ENCODE data around the gene SNAP29.
"Not testable (repeated sequence)": the region's sequence is repeated elsewhere in the genome, so short reads cannot be mapped to it uniquely, and the experiment has no call there.

Gene SNAP29

GRCh38 chr22:20822240-20822639, 36.6 kb upstream of the SNAP29 start:
- Histone ChIP-seq H3K27ac (ENCODE audit: low read depth, low read length) (no peak overlapping the region), H3K36me3 (ENCODE audit: control insufficient read depth, insufficient read depth, low read length) (peaks cover 11% of the 10 kb centered on the region), H3K4me1 (ENCODE audit: control insufficient read depth, insufficient read depth, low read length) (no peaks in the 10 kb centered on the region), H3K9ac (ENCODE audit: low read length) (no peak overlapping the region), H3K4me3 (ENCODE audit: low read length) (no peak overlapping the region), H3K27me3 (ENCODE audit: control insufficient read depth, insufficient read depth, low read length) (no peaks in the 10 kb centered on the region)

- H3K4me1 ChIP-seq (ENCODE audit: control insufficient read depth, insufficient read depth, low read length) = no peaks in the 10 kb centered on the region
- no peak overlapping the region for H3K4me3 ChIP-seq (ENCODE audit: low read length)
- H3K36me3 ChIP-seq (ENCODE audit: control insufficient read depth, insufficient read depth, low read length) = peaks cover 8% of the 10 kb centered on the region
- no peak overlapping the region for H3K9ac ChIP-seq (ENCODE audit: low read length)
- H3K27me3 ChIP-seq (ENCODE audit: control insufficient read depth, insufficient read depth, low read length) = no peaks in the 10 kb centered on the region
- H3K27ac ChIP-seq (ENCODE audit: low read depth, low read length) = no peak overlapping the region
Measured at GRCh38 chr22:20823264-20823663, 35.5 kb upstream of the SNAP29 start.

DNA sequence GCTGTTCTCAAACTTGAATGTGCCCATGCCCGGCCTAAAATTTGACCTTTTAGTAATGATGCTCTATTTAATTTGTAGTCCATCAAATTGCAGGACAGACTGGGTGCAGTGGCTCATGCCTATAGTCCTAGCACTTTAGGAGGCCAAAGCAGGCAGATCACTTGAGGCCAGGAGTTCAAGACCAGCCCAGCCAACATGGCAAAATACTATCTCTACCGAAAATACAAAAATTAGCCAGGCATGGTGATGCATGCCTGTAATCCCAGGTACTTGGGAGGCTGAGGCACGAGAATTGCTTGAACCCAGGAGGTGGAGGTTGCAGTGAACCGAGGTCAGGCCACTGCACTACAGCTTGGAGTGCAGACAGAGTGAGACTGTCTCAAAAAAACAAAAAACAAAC, 33.6 kb upstream of the SNAP29 start:
- H3K27ac ChIP-seq (ENCODE audit: low read depth, low read length); H3K36me3 ChIP-seq (ENCODE audit: control insufficient read depth, insufficient read depth, low read length); H3K9ac ChIP-seq (ENCODE audit: low read length); H3K4me3 ChIP-seq (ENCODE audit: low read length); H3K27me3 ChIP-seq (ENCODE audit: control insufficient read depth, insufficient read depth, low read length); H3K4me1 ChIP-seq (ENCODE audit: control insufficient read depth, insufficient read depth, low read length): not testable (repeated sequence)

GRCh38 chr22:20825624-20826023, 33.2 kb upstream of the SNAP29 start:
- H3K9ac ChIP-seq (ENCODE audit: low read length) = no peak overlapping the region
- H3K27ac ChIP-seq (ENCODE audit: low read depth, low read length) = no peak overlapping the region
- no peaks in the 10 kb centered on the region for H3K27me3 ChIP-seq (ENCODE audit: control insufficient read depth, insufficient read depth, low read length)
- no peak overlapping the region for H3K4me3 ChIP-seq (ENCODE audit: low read length)
- H3K36me3 ChIP-seq (ENCODE audit: control insufficient read depth, insufficient read depth, low read length) = peaks cover 3% of the 10 kb centered on the region
- H3K4me1 ChIP-seq (ENCODE audit: control insufficient read depth, insufficient read depth, low read length) = no peaks in the 10 kb centered on the region

- not testable (repeated sequence) for H3K36me3 ChIP-seq (ENCODE audit: control insufficient read depth, insufficient read depth, low read length); H3K27me3 ChIP-seq (ENCODE audit: control insufficient read depth, insufficient read depth, low read length); H3K27ac ChIP-seq (ENCODE audit: low read depth, low read length); H3K9ac ChIP-seq (ENCODE audit: low read length); H3K4me1 ChIP-seq (ENCODE audit: control insufficient read depth, insufficient read depth, low read length); H3K4me3 ChIP-seq (ENCODE audit: low read length)
Measured at GRCh38 chr22:20826373-20827152, 32.2 kb upstream of the SNAP29 start.

DNA sequence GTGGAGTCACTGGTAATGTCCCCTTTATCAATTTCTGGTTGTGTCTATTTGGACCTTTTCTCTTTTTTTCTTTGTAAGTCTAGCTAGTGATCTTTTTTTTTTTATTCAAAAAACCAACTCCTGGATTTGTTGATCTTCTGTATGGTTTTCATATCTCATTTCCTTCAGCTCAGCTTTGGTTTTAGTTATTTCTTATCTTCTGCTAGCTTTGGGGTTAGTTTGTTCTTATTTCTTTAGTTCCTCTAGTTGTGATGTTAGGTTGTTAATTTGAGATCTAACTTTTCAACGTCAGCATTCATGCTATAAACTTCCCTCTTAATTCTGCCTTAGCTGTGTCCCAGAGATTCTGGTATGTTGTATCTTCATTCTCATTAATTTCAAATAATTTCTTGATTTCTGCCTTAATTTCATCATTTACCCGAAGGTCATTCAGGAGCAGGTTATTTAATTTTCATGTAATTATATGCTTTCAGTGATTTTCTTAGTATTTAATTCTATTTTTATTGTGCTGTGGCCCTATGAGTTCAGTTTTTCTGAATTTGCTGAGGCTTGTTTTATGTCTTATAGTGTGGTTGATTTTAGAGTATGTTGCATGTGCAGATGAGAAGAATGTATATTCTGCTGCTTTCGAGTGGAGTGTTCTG, 29.2 kb upstream of the SNAP29 start:
- H3K9ac ChIP-seq (ENCODE audit: low read length) = no peak overlapping the region
- peaks cover 15% of the 10 kb centered on the region for H3K36me3 ChIP-seq (ENCODE audit: control insufficient read depth, insufficient read depth, low read length)
- H3K27ac ChIP-seq (ENCODE audit: low read depth, low read length) = no peak overlapping the region
- no peaks in the 10 kb centered on the region for H3K4me1 ChIP-seq (ENCODE audit: control insufficient read depth, insufficient read depth, low read length)
- no peaks in the 10 kb centered on the region for H3K27me3 ChIP-seq (ENCODE audit: control insufficient read depth, insufficient read depth, low read length)
- H3K4me3 ChIP-seq (ENCODE audit: low read length) = no peak overlapping the region

GRCh38 chr22:20833225-20833665, 25.6 kb upstream of the SNAP29 start:
- Histone ChIP-seq H3K4me3 (ENCODE audit: low read length) (no peak overlapping the region), H3K27ac (ENCODE audit: low read depth, low read length) (no peak overlapping the region), H3K36me3 (ENCODE audit: control insufficient read depth, insufficient read depth, low read length) (peaks cover 15% of the 10 kb centered on the region), H3K9ac (ENCODE audit: low read length) (no peak overlapping the region), H3K4me1 (ENCODE audit: control insufficient read depth, insufficient read depth, low read length) (no peaks in the 10 kb centered on the region), H3K27me3 (ENCODE audit: control insufficient read depth, insufficient read depth, low read length) (no peaks in the 10 kb centered on the region)

DNA sequence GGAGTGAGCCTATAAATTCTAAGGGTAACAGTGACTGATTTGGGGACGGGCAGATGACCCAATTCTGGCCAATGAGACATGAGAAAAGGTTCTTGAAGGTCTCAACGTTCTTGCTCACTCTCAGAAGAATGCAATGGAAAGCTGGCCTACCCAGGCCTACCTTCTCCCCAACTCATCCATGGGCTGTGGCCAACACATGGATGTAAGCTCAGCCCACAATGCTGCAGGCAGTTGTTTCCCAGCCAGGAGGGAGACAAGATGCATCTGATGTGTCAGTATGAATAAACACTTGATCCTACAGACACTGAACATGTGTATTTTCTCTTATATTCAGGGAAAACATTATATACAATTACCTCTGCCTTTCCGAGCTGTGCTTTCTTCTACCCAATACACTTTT, 24.6 kb upstream of the SNAP29 start:
- Histone ChIP-seq H3K9ac (ENCODE audit: low read length) (no peak overlapping the region), H3K27me3 (ENCODE audit: control insufficient read depth, insufficient read depth, low read length) (no peaks in the 10 kb centered on the region), H3K4me1 (ENCODE audit: control insufficient read depth, insufficient read depth, low read length) (no peaks in the 10 kb centered on the region), H3K36me3 (ENCODE audit: control insufficient read depth, insufficient read depth, low read length) (peaks cover 15% of the 10 kb centered on the region), H3K27ac (ENCODE audit: low read depth, low read length) (no peak overlapping the region), H3K4me3 (ENCODE audit: low read length) (no peak overlapping the region)

DNA sequence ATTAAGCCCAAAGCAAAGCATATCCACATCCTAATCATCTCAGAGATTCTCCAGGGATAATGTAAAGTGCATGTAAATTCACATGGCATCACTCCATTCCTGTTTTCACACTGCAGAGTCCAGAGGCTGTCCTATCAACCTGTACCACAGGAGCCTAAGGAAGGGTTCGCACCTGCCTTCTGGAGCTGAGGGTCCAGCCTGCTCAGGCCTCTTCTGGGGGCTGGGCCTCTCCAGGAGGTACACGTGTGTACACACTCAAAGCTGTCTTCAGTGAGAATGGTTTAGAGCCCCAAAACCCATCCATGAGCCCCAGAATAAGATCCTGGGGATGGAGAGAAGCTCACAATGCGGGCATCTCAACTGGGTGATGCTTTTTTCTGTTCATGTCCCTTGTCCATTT, 24.1 kb upstream of the SNAP29 start:
- H3K27me3 ChIP-seq (ENCODE audit: control insufficient read depth, insufficient read depth, low read length) = no peaks in the 10 kb centered on the region
- no peak overlapping the region for H3K4me3 ChIP-seq (ENCODE audit: low read length)
- H3K36me3 ChIP-seq (ENCODE audit: control insufficient read depth, insufficient read depth, low read length) = peaks cover 15% of the 10 kb centered on the region
- no peak overlapping the region for H3K27ac ChIP-seq (ENCODE audit: low read depth, low read length)
- no peak overlapping the region for H3K9ac ChIP-seq (ENCODE audit: low read length)
- H3K4me1 ChIP-seq (ENCODE audit: control insufficient read depth, insufficient read depth, low read length) = no peaks in the 10 kb centered on the region

DNA sequence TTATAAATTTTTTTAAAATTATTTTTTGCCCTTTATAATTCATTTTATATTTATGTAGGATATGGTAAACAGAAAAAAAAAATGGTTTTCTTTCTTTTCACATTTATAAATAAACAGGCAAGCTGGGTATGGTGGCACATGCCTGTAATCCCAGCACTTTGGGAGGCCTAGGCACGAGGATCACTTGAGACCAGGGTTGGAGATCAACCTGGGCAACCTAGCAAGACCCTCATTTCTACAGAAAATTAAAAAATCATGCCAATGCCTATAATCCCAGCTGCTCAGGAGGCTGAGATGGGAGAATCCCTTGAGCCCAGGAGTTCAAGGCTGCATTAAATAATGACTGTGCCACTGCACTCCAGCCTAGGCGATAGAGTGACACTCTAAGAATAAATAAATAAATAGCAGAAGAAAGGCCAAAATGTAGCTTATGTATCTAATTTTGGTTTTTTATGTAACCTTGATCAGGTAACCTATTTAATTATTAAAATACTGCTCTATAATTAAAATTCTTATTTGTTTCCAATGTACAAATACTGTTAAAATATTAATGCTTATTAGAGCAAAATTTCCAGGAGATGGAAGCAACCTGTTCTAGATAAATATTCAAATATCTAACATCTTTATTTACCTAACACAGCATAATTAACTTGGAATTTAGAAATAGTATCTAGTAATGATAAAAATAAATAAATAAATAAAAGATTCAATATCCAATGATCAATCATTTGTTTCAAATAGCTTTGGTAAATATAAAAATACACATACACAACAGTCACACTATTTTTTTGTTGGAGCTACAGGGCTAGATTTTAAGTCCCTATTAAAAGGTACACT, 21.6 kb upstream of the SNAP29 start:
- Histone ChIP-seq H3K36me3 (ENCODE audit: control insufficient read depth, insufficient read depth, low read length) (peaks cover 12% of the 10 kb centered on the region), H3K4me3 (ENCODE audit: low read length) (no peak overlapping the region), H3K27ac (ENCODE audit: low read depth, low read length) (no peak overlapping the region), H3K4me1 (ENCODE audit: control insufficient read depth, insufficient read depth, low read length) (no peaks in the 10 kb centered on the region), H3K9ac (ENCODE audit: low read length) (no peak overlapping the region), H3K27me3 (ENCODE audit: control insufficient read depth, insufficient read depth, low read length) (no peaks in the 10 kb centered on the region)

- H3K36me3 ChIP-seq (ENCODE audit: control insufficient read depth, insufficient read depth, low read length); H3K9ac ChIP-seq (ENCODE audit: low read length); H3K27me3 ChIP-seq (ENCODE audit: control insufficient read depth, insufficient read depth, low read length); H3K4me3 ChIP-seq (ENCODE audit: low read length); H3K27ac ChIP-seq (ENCODE audit: low read depth, low read length); H3K4me1 ChIP-seq (ENCODE audit: control insufficient read depth, insufficient read depth, low read length): not testable (repeated sequence)
Measured at GRCh38 chr22:20839354-20839753, 19.5 kb upstream of the SNAP29 start.

DNA sequence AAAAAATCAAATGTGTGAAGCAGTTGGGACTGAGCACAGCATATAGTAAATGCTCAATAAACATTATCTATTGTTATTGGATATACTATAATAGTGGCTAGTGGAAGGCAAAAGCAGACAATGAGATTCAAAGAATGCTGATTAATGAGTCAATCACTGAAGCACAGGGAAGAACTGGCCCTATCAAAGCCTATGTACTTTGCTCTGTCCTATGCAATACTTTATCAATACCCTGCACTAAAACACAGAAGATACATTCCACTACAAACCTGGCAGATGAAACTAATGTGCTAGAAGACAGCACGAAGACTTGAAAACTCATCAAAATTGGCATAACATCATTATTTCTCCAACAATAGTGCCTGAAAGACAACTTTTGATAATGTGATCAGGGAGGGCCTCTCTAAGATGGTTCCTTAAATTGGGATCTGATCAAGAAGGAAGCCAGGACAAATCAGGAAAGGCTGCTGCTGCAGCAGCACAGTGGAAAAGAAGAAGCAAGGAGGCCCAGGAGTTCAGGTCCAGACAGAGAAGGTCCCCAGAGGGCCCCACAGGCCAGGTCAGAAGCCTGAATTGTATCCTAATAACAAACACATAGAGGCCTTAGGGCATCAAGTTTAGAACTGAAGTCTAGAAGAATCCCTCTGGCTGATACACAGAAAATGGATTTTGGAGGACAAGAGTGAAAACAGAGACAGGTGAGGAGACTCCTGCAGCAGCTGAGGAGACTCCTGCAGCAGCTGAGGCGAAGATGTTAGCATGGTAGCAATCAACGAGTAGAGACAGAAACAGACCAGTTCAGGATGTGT, 18.8 kb upstream of the SNAP29 start:
- no peak overlapping the region for H3K4me3 ChIP-seq (ENCODE audit: low read length)
- H3K9ac ChIP-seq (ENCODE audit: low read length) = no peak overlapping the region
- H3K27me3 ChIP-seq (ENCODE audit: control insufficient read depth, insufficient read depth, low read length) = no peaks in the 10 kb centered on the region
- H3K36me3 ChIP-seq (ENCODE audit: control insufficient read depth, insufficient read depth, low read length) = no peaks in the 10 kb centered on the region
- no peak overlapping the region for H3K27ac ChIP-seq (ENCODE audit: low read depth, low read length)
- no peaks in the 10 kb centered on the region for H3K4me1 ChIP-seq (ENCODE audit: control insufficient read depth, insufficient read depth, low read length)

All from rectal smooth muscle tissue (tissue), 1 donor.